Neural cell (in vitro differentiated cells): ENCODE results near the gene MLLT10. TPM values are rescaled to one million over a fixed set of nuclear protein-coding genes. Genes with fewer than 3 reads are reported as not detected.

Experiments
- H2AFZ ChIP-seq: fragments of 200-600, 300-800 bp; sonication (generic), shearing (Covaris generic); 2 replicates; pipeline ENCODE4 v1.6.0; 2014; ENCODE audit warnings: low read depth, mild to moderate bottlenecking, antibody characterized with exemption, low read length, moderate library complexity
- H3F3A ChIP-seq: fragments of 200-600 bp; shearing (Covaris generic); 2 replicates; pipeline ENCODE4 v1.6.1; 2016; ENCODE audit warnings: mild to moderate bottlenecking, moderate library complexity, mixed read lengths, antibody characterized with exemption, low read length; ENCODE audit not compliant: insufficient read depth, poor library complexity, severe bottlenecking
- H3K27ac ChIP-seq: fragments of 200-600, 300-800 bp; sonication (generic), shearing (Covaris generic); 2 replicates; pipeline ENCODE4 v1.5.1; 2014; ENCODE audit warnings: mild to moderate bottlenecking, low read length, moderate library complexity
- H3K27me3 ChIP-seq: fragments of 300-800, 200-600 bp; sonication (generic), shearing (Covaris generic); 2 replicates; pipeline ENCODE4 v1.6.0; 2014; ENCODE audit warnings: mild to moderate bottlenecking, low read depth, low read length, moderate library complexity; ENCODE audit not compliant: insufficient read depth
- H3K36me3 ChIP-seq: fragments of 300-800, 200-600 bp; sonication (generic), shearing (Covaris generic); 2 replicates; pipeline ENCODE4 v1.5.1; 2014; ENCODE audit warnings: mild to moderate bottlenecking, antibody characterized with exemption, low read length, moderate library complexity; ENCODE audit not compliant: insufficient read depth
- H3K4me2 ChIP-seq: fragments of 300-800, 200-600 bp; sonication (generic), shearing (Covaris generic); 2 replicates; pipeline ENCODE4 v1.6.0; 2014; ENCODE audit warnings: mild to moderate bottlenecking, low read length
- H3K4me3 ChIP-seq: fragments of 300-800, 200-600 bp; sonication (generic), shearing (Covaris generic); 2 replicates; pipeline ENCODE4 v1.5.1; 2014; ENCODE audit warnings: mild to moderate bottlenecking, low read length, moderate library complexity
- H3K79me2 ChIP-seq: fragments of 200-600 bp; shearing (Covaris generic); replicated peaks from 2 replicates; pipeline ENCODE4 v1.6.0; 2014; ENCODE audit warnings: mild to moderate bottlenecking, low read length, moderate library complexity; ENCODE audit not compliant: insufficient read depth
- H3K9ac ChIP-seq: fragments of 300-800, 200-600 bp; sonication (generic), shearing (Covaris generic); 2 replicates; pipeline ENCODE4 v1.6.1; 2016; ENCODE audit warnings: mild to moderate bottlenecking, low read length, mixed read lengths
- H3K9me2 ChIP-seq: fragments of 200-600 bp; shearing (Covaris generic); 2 replicates; pipeline ENCODE4 v1.6.1; 2016; ENCODE audit warnings: mild to moderate bottlenecking, low read length, mixed read lengths; ENCODE audit not compliant: insufficient read depth
- H3K9me3 ChIP-seq: fragments of 200-600, 300-800 bp; sonication (generic), shearing (Covaris generic); 2 replicates; pipeline ENCODE4 v1.6.1; 2016; ENCODE audit warnings: mild to moderate bottlenecking, mixed run types, low read length, moderate library complexity, mixed read lengths
- H4K20me1 ChIP-seq: fragments of 200-600 bp; shearing (Covaris generic); 2 replicates; pipeline ENCODE4 v1.6.1; 2016; ENCODE audit warnings: mild to moderate bottlenecking, mixed run types; ENCODE audit not compliant: insufficient read depth
- CTCF ChIP-seq: fragments of 450-650 bp; IDR thresholded peaks from 2 replicates; pipeline ENCODE4 v1.5.1; 2014; ENCODE audit warnings: antibody characterized with exemption, mild to moderate bottlenecking, moderate library complexity; ENCODE audit not compliant: poor library complexity, severe bottlenecking
- EP300 ChIP-seq: fragments of 450-650 bp; conservative IDR thresholded peaks from 2 replicates; pipeline ENCODE4 v1.6.1; 2014; ENCODE audit warnings: antibody characterized with exemption, mild to moderate bottlenecking, moderate library complexity; ENCODE audit not compliant: poor library complexity, severe bottlenecking
- EZH2 ChIP-seq: fragments of 200-600, 300-800 bp; shearing (Covaris generic), sonication (generic); IDR thresholded peaks from 2 replicates; pipeline ENCODE4 v1.6.1; 2014; ENCODE audit warnings: antibody characterized with exemption, low read length, borderline replicate concordance, mild to moderate bottlenecking; ENCODE audit not compliant: insufficient read depth, poor library complexity, severe bottlenecking
- MXI1 ChIP-seq: fragments of 450-650 bp; conservative IDR thresholded peaks from 2 replicates; pipeline ENCODE4 v1.6.1; 2014; ENCODE audit warnings: antibody characterized with exemption, mild to moderate bottlenecking; ENCODE audit not compliant: poor library complexity, severe bottlenecking
- POLR2AphosphoS5 ChIP-seq: IDR thresholded peaks from 2 replicates; pipeline ENCODE4 v1.6.1; 2012
- RAD21 ChIP-seq: fragments of 450-650 bp; conservative IDR thresholded peaks from 2 replicates; pipeline ENCODE4 v1.6.1; 2014; ENCODE audit warnings: antibody characterized with exemption, mild to moderate bottlenecking, moderate library complexity
- SMC3 ChIP-seq: fragments of 450-650 bp; conservative IDR thresholded peaks from 2 replicates; pipeline ENCODE4 v1.6.1; 2014; ENCODE audit warnings: antibody characterized with exemption, mild to moderate bottlenecking, moderate library complexity; ENCODE audit not compliant: poor library complexity
- TAF1 ChIP-seq: IDR thresholded peaks from 2 replicates; pipeline ENCODE4 v1.6.1; 2012; ENCODE audit warnings: low read depth
- polyA plus RNA-seq: library from polyadenylated mRNA; depleted of rRNA; stranded (reverse); fragments of >200 nt; gene quantifications from 2 replicates; pipeline ENCODE4 v1.2.3, GENCODE V29; 2014
- TF ChIP-seq, protein P1 (sequence below): IDR thresholded peaks from 2 replicates; pipeline ENCODE4 v1.6.1; 2012; ENCODE audit warnings: borderline replicate concordance

Gene MLLT10
- polyA plus RNA-seq, 1 donor from 2014 or later, result 31.0 TPM

- Histone ChIP-seq H2AFZ (no peak overlapping the region), H3K36me3 (no peaks in the 10 kb centered on the region), H3K4me2 (no peak overlapping the region), H3K27me3 (no peaks in the 10 kb centered on the region), H3K9ac (no peak overlapping the region), H3K4me3 (no peak overlapping the region), H3K79me2 (peaks cover 25% of the 10 kb centered on the region), H3K27ac (no peak overlapping the region), H3K9me3 (no peaks in the 10 kb centered on the region), H3K9me2 (no peaks in the 10 kb centered on the region), H4K20me1 (no peaks in the 10 kb centered on the region), H3F3A (no peaks in the 10 kb centered on the region)
- TF ChIP-seq, protein P1, sequence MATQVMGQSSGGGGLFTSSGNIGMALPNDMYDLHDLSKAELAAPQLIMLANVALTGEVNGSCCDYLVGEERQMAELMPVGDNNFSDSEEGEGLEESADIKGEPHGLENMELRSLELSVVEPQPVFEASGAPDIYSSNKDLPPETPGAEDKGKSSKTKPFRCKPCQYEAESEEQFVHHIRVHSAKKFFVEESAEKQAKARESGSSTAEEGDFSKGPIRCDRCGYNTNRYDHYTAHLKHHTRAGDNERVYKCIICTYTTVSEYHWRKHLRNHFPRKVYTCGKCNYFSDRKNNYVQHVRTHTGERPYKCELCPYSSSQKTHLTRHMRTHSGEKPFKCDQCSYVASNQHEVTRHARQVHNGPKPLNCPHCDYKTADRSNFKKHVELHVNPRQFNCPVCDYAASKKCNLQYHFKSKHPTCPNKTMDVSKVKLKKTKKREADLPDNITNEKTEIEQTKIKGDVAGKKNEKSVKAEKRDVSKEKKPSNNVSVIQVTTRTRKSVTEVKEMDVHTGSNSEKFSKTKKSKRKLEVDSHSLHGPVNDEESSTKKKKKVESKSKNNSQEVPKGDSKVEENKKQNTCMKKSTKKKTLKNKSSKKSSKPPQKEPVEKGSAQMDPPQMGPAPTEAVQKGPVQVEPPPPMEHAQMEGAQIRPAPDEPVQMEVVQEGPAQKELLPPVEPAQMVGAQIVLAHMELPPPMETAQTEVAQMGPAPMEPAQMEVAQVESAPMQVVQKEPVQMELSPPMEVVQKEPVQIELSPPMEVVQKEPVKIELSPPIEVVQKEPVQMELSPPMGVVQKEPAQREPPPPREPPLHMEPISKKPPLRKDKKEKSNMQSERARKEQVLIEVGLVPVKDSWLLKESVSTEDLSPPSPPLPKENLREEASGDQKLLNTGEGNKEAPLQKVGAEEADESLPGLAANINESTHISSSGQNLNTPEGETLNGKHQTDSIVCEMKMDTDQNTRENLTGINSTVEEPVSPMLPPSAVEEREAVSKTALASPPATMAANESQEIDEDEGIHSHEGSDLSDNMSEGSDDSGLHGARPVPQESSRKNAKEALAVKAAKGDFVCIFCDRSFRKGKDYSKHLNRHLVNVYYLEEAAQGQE, result no peak
- TF ChIP-seq MXI1, result no peak
- no peak for TF ChIP-seq CTCF
- TF ChIP-seq SMC3, result no peak
- TF ChIP-seq EP300, result no peak
- TF ChIP-seq EZH2, result no peak
- TF ChIP-seq TAF1, result no peak
- TF ChIP-seq RAD21, result no peak
- TF ChIP-seq POLR2AphosphoS5, result no peak
These were observed 68.3 kb downstream of the MLLT10 start for GRCh38 chr10:21602313-21602712.

GRCh38 chr10:21603721-21604120, 69.7 kb downstream of the MLLT10 start:
- Histone ChIP-seq H3K36me3 (no peaks in the 10 kb centered on the region), H3K9me2 (no peaks in the 10 kb centered on the region), H3K9me3 (peaks cover under 1% of the 10 kb centered on the region), H2AFZ (no peak overlapping the region), H3K4me3 (no peak overlapping the region), H3K27ac (no peak overlapping the region), H3F3A (no peaks in the 10 kb centered on the region), H3K9ac (no peak overlapping the region), H3K4me2 (no peak overlapping the region), H4K20me1 (no peaks in the 10 kb centered on the region), H3K27me3 (no peaks in the 10 kb centered on the region), H3K79me2 (peaks cover 28% of the 10 kb centered on the region)
- TF ChIP-seq MXI1, result no peak
- no peak for TF ChIP-seq CTCF
- no peak for TF ChIP-seq EZH2
- no peak for TF ChIP-seq EP300
- TF ChIP-seq, protein P1, result no peak
- TF ChIP-seq SMC3, result no peak
- no peak for TF ChIP-seq RAD21
- no peak for TF ChIP-seq POLR2AphosphoS5
- no peak for TF ChIP-seq TAF1
